ENCODE measurements around the gene PKMYT1. TPM values are rescaled to one million over a fixed set of nuclear protein-coding genes. Genes with fewer than 3 reads are reported as not detected.

Gene PKMYT1
- polyA plus RNA-seq, 1 experiment = 1.2 TPM

DNA sequence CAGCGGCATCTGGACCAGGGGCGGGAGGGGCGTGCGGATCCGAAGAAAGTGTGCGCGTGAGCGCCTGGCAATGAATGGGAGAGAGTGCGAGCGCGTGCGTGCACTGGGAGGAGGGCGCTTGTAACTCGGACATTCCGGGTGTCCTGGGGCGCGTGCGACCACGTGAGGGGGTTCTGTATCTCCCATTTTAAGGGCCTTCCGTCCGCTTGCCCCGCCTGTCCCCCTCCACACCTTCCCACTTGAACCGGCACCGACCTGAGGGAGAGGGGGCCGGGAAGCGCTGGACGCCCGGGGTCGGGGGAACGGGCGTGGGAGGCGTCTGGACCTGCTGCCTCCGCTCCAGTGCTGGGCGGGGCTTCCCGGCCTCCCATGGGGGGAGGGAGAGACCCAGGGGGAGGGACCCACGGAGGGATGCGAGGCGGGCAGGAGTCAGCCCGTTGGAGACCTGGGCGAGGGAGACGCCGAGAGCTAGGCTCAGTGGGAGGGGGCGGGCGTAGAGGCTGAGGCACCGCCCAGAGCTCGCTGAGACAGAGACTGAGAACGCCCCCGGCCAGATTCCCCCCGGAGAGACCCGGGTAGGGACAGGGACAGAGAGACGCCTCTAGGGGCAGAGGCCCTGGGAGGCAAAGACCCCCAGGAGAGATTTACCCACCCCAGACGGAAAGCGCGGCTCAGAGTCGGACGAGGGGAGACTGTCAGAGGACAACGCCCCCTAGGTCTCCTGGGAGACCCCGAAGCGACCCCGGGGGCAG, 16.3 kb downstream of the PKMYT1 start, which contains the start of gene KREMEN2:
Gene KREMEN2 (plus strand): TSS at position 553 of the 752 bp plus-strand sequence. CDS start 246 bp downstream, outside the sequence.
- Histone ChIP-seq H3K27me3 (ENCODE audit: control insufficient read depth, insufficient read depth, low read length) (peaks cover 37% of the 10 kb centered on the region), H3K9me3 (ENCODE audit: control insufficient read depth, insufficient read depth, low read length) (peaks cover 4% of the 10 kb centered on the region; the same call in 1 of the 2 replicates), H3K27ac (ENCODE audit: low read depth, low read length) (no peak within 1 kb of the TSS), H3K4me3 (ENCODE audit: low read depth, low read length) (peak within 1 kb of the TSS; percentile 41)
- TF ChIP-seq, protein P1, sequence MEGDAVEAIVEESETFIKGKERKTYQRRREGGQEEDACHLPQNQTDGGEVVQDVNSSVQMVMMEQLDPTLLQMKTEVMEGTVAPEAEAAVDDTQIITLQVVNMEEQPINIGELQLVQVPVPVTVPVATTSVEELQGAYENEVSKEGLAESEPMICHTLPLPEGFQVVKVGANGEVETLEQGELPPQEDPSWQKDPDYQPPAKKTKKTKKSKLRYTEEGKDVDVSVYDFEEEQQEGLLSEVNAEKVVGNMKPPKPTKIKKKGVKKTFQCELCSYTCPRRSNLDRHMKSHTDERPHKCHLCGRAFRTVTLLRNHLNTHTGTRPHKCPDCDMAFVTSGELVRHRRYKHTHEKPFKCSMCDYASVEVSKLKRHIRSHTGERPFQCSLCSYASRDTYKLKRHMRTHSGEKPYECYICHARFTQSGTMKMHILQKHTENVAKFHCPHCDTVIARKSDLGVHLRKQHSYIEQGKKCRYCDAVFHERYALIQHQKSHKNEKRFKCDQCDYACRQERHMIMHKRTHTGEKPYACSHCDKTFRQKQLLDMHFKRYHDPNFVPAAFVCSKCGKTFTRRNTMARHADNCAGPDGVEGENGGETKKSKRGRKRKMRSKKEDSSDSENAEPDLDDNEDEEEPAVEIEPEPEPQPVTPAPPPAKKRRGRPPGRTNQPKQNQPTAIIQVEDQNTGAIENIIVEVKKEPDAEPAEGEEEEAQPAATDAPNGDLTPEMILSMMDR (IDR thresholded peaks at IDR 0.05; ENCODE audit: low read depth, low read length) = no peak
- CTCF ChIA-PET = interaction anchor here (1.3 kb wide), 1 partner anchor 37 kb away, joined by 6 read pairs; no protein-coding TSS in a partner anchor
- DNase-seq (ENCODE audit: low read depth, low spot score) = no peak
- POLR2A ChIA-PET = no interaction called here

DNA sequence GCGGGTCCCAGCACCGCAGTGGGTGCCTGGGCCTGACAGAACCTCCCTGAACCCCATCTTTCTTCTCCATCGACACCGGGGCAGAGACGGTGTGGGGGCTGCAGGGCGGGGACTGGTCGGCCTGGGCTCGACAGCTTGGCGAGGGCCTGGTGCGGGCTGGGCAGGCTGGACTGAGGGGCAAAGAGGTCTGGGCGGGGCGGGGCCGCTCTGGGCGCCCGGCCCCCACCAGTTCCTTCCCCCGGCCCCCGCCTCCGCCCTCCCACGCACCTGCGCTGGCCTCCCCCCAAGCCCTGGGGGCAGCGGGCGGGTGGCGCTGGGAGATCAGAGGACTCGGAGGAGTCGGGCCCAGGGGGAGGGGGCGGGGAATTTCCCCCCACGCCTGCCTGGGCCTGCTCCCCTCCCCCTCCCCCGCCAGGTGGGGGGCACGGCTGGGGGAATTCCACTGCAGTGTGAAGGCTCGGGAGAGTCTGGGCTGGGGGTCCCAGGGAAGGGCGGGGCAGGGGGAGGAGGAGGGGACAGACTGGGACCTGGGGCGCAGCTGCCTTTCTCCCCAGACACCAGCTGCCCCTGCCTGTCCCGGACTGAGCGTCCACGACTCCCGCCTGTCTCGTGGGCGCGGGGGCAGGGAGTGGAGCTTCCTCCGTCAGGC, 17.0 kb downstream of the PKMYT1 start:
- DNase-seq (ENCODE audit: low read depth, low spot score) = no peak
- Histone ChIP-seq H3K27ac (ENCODE audit: low read depth, low read length) (no peak overlapping the region), H3K9me3 (ENCODE audit: control insufficient read depth, insufficient read depth, low read length) (peaks cover 4% of the 10 kb centered on the region; the same call in 1 of the 2 replicates), H3K27me3 (ENCODE audit: control insufficient read depth, insufficient read depth, low read length) (peaks cover 37% of the 10 kb centered on the region), H3K4me3 (ENCODE audit: low read depth, low read length) (peak overlapping the region; percentile 41)
- ChIA-PET POLR2A (no interaction called here), CTCF (interaction anchor here (1.4 kb wide), 1 partner anchor 24 kb away, joined by 3 read pairs; no protein-coding TSS in a partner anchor)
- TF ChIP-seq, protein P1 (IDR thresholded peaks at IDR 0.05; ENCODE audit: low read depth, low read length) = no peak

DNA sequence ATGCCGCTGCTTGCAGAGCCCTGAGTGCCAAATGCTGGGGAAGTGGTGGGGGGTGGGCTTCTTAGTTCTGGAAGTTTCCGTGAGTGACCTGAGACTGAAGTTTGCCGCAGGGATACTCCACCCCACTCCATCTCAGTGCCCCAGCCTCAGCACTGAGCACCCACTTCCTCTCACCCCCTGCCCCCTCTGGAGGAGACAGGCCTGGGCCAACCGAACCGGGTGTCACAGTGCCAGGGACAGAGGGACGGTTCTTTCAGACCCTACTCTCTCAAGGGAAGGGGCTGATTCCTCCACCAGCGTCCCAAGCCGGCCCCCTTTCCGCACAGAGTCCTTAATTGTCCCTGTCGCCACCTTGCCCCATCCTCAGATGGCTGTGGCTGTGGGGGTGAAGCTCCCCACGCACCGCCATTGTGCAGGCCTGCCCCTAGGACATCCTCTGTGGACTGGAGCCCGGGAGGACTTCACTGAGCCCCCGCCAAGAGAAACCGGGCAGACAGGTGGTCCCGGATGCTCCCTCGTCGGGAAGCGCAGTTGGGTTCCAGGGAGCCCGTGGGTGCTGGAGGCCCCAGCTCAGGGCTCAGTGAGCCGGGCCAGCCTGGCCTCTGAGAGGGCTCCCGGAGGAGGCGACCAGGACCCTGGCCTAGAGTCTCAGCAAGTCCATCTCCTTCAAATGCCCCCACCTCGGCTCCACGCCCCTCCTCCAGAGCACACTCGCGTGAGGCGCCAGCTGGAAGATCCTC, 17.7 kb downstream of the PKMYT1 start:
- no peak overlapping the region for H3K4me3 ChIP-seq (ENCODE audit: low read depth, low read length)
- ChIA-PET CTCF (interaction anchor here (0.8 to 1.8 kb wide), 4 partner anchors 11 to 23 kb away, joined by 3 to 17 read pairs (median 4); no protein-coding TSS in a partner anchor), POLR2A (interaction anchor here (0.6 kb wide), 1 partner anchor 24 kb away, joined by 11 read pairs; no protein-coding TSS in a partner anchor)
- no peak overlapping the region for H3K27ac ChIP-seq (ENCODE audit: low read depth, low read length)
- TF ChIP-seq, protein P1 (IDR thresholded peaks at IDR 0.05; ENCODE audit: low read depth, low read length) = no peak
- no peaks in the 10 kb centered on the region; the same call in 1 of the 2 replicates for H3K9me3 ChIP-seq (ENCODE audit: control insufficient read depth, insufficient read depth, low read length)
- DNase-seq (ENCODE audit: low read depth, low spot score) = no peak
- peaks cover 37% of the 10 kb centered on the region for H3K27me3 ChIP-seq (ENCODE audit: control insufficient read depth, insufficient read depth, low read length)

DNA sequence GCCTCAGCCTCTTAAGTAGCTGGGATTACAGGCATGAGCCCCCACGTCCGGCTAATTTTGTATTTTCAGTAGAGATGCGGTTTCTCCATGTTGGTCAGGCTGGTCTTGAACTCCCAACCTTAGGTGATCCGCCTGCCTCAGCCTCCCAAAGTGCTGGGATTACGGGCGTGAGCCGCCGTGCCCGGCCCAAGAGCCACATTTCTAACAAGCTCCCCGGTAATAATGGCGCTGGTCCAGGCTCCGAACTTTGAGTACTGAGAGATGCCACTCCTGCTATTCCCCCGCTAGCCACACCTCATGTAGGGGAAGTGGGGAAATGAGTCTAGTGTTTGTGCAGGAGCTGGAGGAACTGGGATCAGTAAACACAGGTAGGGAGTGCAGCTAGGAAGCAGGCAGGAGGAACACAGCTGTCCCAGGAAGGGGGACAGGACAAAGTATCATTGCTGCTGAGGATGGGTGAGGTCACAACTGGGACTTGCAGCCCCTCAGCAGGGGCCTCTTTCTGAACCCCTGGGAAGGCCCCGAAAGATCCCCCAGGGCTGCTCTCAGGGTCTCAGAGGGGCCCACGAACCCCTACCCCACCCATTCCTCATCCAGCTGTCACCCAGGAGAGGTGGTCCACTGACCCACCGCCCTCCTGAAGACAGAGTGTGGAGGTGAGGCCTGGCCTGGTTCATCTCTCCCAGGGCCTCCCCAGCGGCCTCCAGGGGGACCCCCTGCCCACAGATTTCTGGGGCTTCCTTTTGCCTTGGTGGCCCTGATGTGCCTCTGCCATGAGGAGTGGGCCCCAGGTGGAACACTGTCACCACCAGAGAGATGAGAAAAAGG, 19.8 kb downstream of the PKMYT1 start:
- ChIA-PET POLR2A (no interaction called here), CTCF (interaction anchor here (0.6 to 1.8 kb wide), 4 partner anchors 9 to 154 kb away, joined by 3 to 17 read pairs (median 6); no protein-coding TSS in a partner anchor)
- TF ChIP-seq, protein P1 (IDR thresholded peaks at IDR 0.05; ENCODE audit: low read depth, low read length) = no peak
- peaks cover 38% of the 10 kb centered on the region for H3K27me3 ChIP-seq (ENCODE audit: control insufficient read depth, insufficient read depth, low read length)
- no peak for DNase-seq (ENCODE audit: low read depth, low spot score)
- H3K27ac ChIP-seq (ENCODE audit: low read depth, low read length) = no peak overlapping the region
- H3K9me3 ChIP-seq (ENCODE audit: control insufficient read depth, insufficient read depth, low read length) = no peaks in the 10 kb centered on the region; the same call in 1 of the 2 replicates
- H3K4me3 ChIP-seq (ENCODE audit: low read depth, low read length) = no peak overlapping the region

Data from AG04450 (cell line).